ENCODE results near the gene PRG2.

The PRG2 gene

DNA sequence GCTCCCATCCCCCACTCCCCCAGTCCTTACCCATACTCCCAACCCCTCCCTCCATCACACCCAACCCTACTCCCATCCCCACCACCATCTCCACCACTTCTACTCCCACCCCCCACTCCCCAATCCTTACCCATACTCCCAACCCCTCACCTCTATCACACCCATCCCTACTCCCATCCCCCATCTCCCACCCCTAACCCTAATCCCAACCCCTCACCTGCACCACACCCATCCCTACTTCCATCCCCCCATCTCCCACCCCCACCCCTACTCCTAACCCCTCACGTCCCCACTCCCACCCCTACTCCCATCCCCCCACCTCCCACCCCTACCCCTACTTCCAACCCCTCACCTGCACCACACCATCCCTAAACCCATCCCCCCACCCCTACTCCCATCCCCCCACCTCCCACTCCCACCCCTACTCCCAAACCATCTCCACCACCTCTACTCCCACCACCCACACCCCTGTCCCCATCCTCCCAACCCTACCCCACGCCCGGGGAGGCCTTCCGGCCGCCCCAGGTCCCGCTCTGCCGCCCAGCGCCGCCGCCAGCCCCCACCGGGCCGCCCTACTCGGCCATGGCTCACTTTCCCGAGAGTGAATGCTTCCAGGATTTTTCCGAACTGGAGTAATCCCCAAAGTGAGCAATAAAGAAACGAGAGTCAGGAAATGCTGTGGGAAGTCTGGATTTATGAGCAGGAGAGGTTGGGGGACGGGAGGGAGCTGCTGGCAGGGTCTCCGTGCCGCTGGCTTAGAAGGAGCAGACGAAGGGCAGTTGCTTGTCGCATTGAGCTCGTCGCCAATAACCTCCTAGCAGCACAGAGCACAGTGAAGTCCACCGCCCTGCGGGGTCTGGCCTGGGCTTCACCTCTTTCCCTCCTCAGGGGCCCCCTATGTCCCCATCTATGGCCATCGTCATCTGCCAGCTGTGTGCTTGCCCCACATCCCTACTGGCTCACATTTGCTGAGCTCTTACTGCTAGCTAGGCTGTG lies 14.1 kb downstream of the PRG2 start:
- Histone ChIP-seq H3K27me3 (ENCODE audit: control insufficient read depth, insufficient read depth, low read length) (no peaks in the 10 kb centered on the region), H3K27ac (no peak overlapping the region), H3K4me1 (no peaks in the 10 kb centered on the region), H3K4me3 (ENCODE audit: low read depth, low read length) (no peak overlapping the region), H2AFZ (no peak overlapping the region), H3K4me2 (ENCODE audit: low read length) (no peak overlapping the region), H3K9ac (no peak overlapping the region), H3K79me2 (no peaks in the 10 kb centered on the region), H3K36me3 (ENCODE audit: control insufficient read depth, insufficient read depth, low read length) (no peaks in the 10 kb centered on the region), H3K9me3 (ENCODE audit: control insufficient read depth, low read length) (no peaks in the 10 kb centered on the region)
- TF ChIP-seq, protein P1, sequence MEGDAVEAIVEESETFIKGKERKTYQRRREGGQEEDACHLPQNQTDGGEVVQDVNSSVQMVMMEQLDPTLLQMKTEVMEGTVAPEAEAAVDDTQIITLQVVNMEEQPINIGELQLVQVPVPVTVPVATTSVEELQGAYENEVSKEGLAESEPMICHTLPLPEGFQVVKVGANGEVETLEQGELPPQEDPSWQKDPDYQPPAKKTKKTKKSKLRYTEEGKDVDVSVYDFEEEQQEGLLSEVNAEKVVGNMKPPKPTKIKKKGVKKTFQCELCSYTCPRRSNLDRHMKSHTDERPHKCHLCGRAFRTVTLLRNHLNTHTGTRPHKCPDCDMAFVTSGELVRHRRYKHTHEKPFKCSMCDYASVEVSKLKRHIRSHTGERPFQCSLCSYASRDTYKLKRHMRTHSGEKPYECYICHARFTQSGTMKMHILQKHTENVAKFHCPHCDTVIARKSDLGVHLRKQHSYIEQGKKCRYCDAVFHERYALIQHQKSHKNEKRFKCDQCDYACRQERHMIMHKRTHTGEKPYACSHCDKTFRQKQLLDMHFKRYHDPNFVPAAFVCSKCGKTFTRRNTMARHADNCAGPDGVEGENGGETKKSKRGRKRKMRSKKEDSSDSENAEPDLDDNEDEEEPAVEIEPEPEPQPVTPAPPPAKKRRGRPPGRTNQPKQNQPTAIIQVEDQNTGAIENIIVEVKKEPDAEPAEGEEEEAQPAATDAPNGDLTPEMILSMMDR (IDR thresholded peaks at IDR 0.05): no peak

DNA sequence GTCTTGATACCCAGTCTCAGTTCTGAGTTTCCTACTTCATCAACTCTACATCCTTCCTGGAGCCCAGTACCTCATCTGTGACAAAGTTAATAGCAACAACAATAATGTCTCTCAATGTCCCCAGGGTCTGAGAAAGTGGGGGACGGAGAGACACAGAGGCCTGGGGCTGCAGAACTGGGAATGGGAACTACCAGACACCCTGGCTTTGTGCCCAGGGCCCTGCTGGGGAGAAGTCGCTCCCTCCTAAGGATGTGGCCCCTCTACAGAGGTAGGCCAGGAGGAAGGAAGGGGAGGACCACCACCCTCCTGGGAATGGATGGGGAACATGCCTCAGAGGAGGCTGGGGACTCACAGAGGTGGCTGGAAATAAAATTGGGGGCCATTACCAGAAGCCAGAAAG lies 15.0 kb downstream of the PRG2 start:
- H3K9me3 ChIP-seq (ENCODE audit: control insufficient read depth, low read length): no peaks in the 10 kb centered on the region
- H3K4me3 ChIP-seq (ENCODE audit: low read depth, low read length): no peak overlapping the region
- TF ChIP-seq, protein P1 (IDR thresholded peaks at IDR 0.05): no peak
- no peak overlapping the region for H3K9ac ChIP-seq
- H3K4me1 ChIP-seq: no peaks in the 10 kb centered on the region
- no peaks in the 10 kb centered on the region for H3K36me3 ChIP-seq (ENCODE audit: control insufficient read depth, insufficient read depth, low read length)
- no peak overlapping the region for H3K4me2 ChIP-seq (ENCODE audit: low read length)
- H3K27ac ChIP-seq: no peak overlapping the region
- H3K79me2 ChIP-seq: no peaks in the 10 kb centered on the region
- H2AFZ ChIP-seq: no peak overlapping the region
- H3K27me3 ChIP-seq (ENCODE audit: control insufficient read depth, insufficient read depth, low read length): no peaks in the 10 kb centered on the region

DNA sequence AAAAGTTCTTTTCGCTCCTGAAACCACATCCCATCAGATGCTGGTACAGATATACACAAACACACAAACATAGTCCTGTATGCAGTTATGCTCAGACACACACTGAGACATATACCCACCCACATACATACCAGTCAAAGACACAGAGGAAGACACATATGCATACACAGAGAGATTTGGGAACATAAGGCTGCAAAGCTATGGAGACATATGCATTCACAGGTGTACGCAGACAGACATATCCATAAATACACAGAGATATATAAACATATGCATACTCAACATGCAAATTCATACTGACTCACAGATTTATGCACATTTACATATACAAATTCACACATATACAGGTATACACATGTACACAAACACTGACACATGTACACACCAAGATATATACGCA lies 15.5 kb downstream of the PRG2 start:
- H3K4me1 ChIP-seq: no peaks in the 10 kb centered on the region
- no peak overlapping the region for H3K27ac ChIP-seq
- H2AFZ ChIP-seq: no peak overlapping the region
- H3K9me3 ChIP-seq (ENCODE audit: control insufficient read depth, low read length): no peaks in the 10 kb centered on the region
- TF ChIP-seq, protein P1 (IDR thresholded peaks at IDR 0.05): no peak
- H3K36me3 ChIP-seq (ENCODE audit: control insufficient read depth, insufficient read depth, low read length): no peaks in the 10 kb centered on the region
- H3K79me2 ChIP-seq: no peaks in the 10 kb centered on the region
- no peak overlapping the region for H3K9ac ChIP-seq
- no peak overlapping the region for H3K4me3 ChIP-seq (ENCODE audit: low read depth, low read length)
- H3K4me2 ChIP-seq (ENCODE audit: low read length): no peak overlapping the region
- H3K27me3 ChIP-seq (ENCODE audit: control insufficient read depth, insufficient read depth, low read length): no peaks in the 10 kb centered on the region

DNA sequence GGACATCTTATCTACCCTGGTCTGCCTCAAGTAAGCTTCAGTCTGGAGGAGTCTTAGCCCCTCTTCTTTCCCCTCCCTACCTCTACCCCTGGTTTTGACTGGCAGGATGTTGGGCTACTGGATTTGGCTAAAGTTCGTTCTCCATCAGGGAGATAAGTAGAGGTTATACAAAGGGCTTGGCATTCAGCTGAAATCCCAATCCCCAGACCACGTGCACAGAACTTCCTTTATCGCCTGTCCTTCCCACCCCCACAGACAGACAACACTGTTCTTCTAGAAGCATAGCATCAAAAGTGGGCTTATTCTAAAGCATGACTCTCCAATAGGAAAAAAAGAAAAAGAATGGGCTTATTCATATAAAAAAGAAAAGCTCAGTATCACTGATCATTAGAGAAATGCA lies 17.3 kb downstream of the PRG2 start:
- H2AFZ ChIP-seq: no peak overlapping the region
- no peaks in the 10 kb centered on the region for H3K79me2 ChIP-seq
- no peaks in the 10 kb centered on the region for H3K36me3 ChIP-seq (ENCODE audit: control insufficient read depth, insufficient read depth, low read length)
- H3K4me2 ChIP-seq (ENCODE audit: low read length): no peak overlapping the region
- no peaks in the 10 kb centered on the region for H3K27me3 ChIP-seq (ENCODE audit: control insufficient read depth, insufficient read depth, low read length)
- no peak overlapping the region for H3K27ac ChIP-seq
- H3K4me1 ChIP-seq: no peaks in the 10 kb centered on the region
- H3K9ac ChIP-seq: no peak overlapping the region
- TF ChIP-seq, protein P1 (IDR thresholded peaks at IDR 0.05): no peak
- H3K4me3 ChIP-seq (ENCODE audit: low read depth, low read length): no peak overlapping the region
- H3K9me3 ChIP-seq (ENCODE audit: control insufficient read depth, low read length): no peaks in the 10 kb centered on the region

Measured in parathyroid adenoma (tissue), 2 donors.